Measurements from ENCODE around the gene TMEM40.

The TMEM40 gene

DNA sequence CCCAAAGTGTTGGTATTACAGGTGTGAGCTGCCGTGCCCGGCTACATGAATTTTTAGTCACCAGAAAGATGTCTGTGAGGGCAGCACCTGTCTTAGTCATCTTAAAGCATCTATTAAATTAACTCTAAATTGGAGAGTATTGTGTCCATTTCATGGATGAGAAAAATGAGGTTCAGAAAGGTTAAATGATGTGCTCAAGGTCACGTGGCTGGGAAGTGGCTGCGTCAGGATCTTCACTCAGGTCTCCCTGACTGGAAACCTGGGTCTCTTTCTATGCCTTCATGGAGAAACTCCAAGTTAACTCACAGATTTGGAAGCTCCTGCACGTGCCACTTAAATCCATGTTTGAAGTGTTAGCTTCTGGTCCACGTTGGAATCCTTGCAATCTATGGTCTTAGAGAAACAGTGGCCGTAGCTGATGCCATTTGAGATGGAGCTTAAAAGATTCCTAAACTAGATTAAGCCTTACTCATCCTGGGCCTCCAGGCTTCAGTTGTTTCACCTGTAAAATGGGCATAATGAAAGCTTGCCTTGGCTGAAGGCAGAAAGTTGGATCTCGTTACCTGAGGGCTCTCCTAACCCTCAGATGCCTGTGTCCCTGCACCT, 5.2 kb upstream of the TMEM40 start:
- TF ChIP-seq CTCF (IDR thresholded peaks at IDR 0.05; ENCODE audit: insufficient read depth, missing control alignments): no peak
- DNase-seq (ENCODE audit: insufficient read length, low spot score) (no peak), FAIRE-seq (no peak)

- no peak for FAIRE-seq
- DNase-seq (ENCODE audit: insufficient read length, low spot score): no peak
These were observed 870 bp upstream of the TMEM40 start for GRCh38 chr3:12759693-12760565.

GRCh38 chr3:12758025-12758781, 856 bp downstream of the TMEM40 start:
- DNase-seq (ENCODE audit: insufficient read length, low spot score) (no peak), FAIRE-seq (no peak)
- TF ChIP-seq CTCF (IDR thresholded peaks at IDR 0.05; ENCODE audit: insufficient read depth, missing control alignments): no peak

More at GRCh38 chr3:12759693-12760565, 870 bp upstream of the TMEM40 start:
- TF ChIP-seq CTCF (IDR thresholded peaks at IDR 0.05; ENCODE audit: insufficient read depth, missing control alignments): no peak

DNA sequence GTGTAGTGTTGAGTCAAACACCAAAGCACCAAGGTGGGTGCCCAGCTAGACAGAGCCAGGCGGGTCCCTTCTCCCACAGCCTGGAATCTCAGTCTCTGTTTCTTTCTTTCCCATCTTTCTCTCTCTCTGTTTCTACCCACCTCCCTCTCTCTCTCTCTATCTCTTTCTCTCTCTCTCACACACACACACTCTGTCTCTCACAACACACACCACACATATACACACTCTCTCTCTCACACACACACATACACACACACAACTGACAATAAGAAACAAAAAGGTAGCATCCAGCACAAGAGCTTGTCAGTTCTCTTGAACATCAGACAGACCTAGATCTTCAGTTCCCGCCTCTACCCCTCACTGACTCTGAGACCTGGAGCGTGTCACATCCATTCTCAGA, 2.4 kb downstream of the TMEM40 start:
- no peak for DNase-seq (ENCODE audit: insufficient read length, low spot score)
- FAIRE-seq: no peak
- no peak for TF ChIP-seq CTCF (IDR thresholded peaks at IDR 0.05; ENCODE audit: insufficient read depth, missing control alignments)

GRCh38 chr3:12756175-12756574, 2.9 kb downstream of the TMEM40 start:
- FAIRE-seq: no peak
- no peak for DNase-seq (ENCODE audit: insufficient read length, low spot score)
- TF ChIP-seq CTCF (IDR thresholded peaks at IDR 0.05; ENCODE audit: insufficient read depth, missing control alignments): no peak

DNA sequence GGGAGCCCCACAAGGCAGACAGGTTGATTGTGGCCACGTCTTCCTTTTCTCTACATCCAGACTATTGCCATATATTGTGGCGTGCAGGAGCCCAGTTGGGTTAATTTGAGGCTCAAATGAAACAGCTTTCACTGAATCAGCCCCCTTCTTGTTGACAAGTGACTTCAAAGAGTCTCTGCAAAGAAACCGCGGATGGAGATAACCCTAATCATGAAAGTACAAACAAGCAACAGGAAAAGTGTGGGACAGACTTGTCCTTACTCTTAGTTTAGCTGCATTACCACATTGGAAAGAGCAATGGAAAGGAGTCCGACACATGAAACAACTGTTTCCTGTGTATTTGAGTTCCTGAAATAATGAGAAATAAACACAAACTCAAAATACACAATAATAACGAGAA, 3.3 kb downstream of the TMEM40 start:
- TF ChIP-seq CTCF (IDR thresholded peaks at IDR 0.05; ENCODE audit: insufficient read depth, missing control alignments): no peak
- FAIRE-seq (no peak), DNase-seq (ENCODE audit: insufficient read length, low spot score) (no peak)

Measured in D721Med (cell line).